ENCODE measurements around the gene GMPPA. TPM values are rescaled to one million over a fixed set of nuclear protein-coding genes. Genes with fewer than 3 reads are reported as not detected.

GMPPA gene
- total RNA-seq, 4 donors from 2014 or later = 11.3 to 26.4 (median 14.2) TPM

DNA sequence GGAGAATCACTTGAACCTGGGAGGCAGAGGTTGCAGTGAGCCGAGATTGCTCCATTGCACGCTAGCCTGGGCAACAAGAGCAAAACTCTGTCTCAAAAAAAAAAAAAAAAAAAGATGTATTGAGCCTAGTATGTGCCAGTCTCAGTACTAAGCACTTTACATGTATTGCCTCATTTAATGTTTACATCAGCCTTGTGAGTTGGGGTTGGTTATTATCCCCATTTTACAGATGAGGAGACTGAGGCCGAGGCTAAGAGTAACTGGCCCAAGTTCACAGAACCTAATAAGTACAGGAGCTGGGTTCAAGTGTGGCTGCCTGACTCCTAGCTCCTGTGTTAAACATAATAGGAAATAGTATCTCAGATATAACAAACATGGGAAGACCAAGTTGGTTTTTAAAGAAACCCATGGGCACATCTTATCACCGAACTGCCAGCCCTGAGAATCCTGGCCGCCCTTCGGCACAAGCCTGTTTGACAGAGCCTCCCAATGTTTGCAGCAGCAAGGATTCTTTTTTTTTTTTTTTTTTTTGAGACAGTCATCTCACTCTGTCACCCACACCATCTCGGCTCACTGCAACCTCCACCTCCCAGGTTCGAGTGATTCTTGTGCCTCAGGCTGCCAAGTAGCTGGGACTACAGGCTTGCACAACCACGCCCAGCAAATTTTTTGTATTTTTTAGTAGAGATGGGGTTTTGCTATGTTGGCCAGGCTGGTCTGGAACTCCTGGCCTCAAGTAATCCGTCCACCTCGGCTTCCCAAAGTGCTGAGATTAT is 24.2 kb upstream of the GMPPA start:
- no peak overlapping the region for H3K4me3 ChIP-seq
- TF ChIP-seq, protein P1, sequence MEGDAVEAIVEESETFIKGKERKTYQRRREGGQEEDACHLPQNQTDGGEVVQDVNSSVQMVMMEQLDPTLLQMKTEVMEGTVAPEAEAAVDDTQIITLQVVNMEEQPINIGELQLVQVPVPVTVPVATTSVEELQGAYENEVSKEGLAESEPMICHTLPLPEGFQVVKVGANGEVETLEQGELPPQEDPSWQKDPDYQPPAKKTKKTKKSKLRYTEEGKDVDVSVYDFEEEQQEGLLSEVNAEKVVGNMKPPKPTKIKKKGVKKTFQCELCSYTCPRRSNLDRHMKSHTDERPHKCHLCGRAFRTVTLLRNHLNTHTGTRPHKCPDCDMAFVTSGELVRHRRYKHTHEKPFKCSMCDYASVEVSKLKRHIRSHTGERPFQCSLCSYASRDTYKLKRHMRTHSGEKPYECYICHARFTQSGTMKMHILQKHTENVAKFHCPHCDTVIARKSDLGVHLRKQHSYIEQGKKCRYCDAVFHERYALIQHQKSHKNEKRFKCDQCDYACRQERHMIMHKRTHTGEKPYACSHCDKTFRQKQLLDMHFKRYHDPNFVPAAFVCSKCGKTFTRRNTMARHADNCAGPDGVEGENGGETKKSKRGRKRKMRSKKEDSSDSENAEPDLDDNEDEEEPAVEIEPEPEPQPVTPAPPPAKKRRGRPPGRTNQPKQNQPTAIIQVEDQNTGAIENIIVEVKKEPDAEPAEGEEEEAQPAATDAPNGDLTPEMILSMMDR (IDR thresholded peaks at IDR 0.05) = no peak
- TF ChIP-seq EP300 (IDR thresholded peaks at IDR 0.05) (no peak), POLR2A (IDR thresholded peaks at IDR 0.05) (no peak), POLR2AphosphoS5 (IDR thresholded peaks at IDR 0.05) (no peak)
- H3K27ac ChIP-seq = peak overlapping the region; percentile 12 to 97 (median 80)
- peaks cover 0 to 85% of the 10 kb centered on the region in 2 donors for H3K36me3 ChIP-seq
- peaks cover 0 to 65% (median 0%) of the 10 kb centered on the region in 3 donors for H3K4me1 ChIP-seq
- ATAC-seq = no peak
- 58 to 69% methylated on average over 5 to 10 of the region's 11 CpGs for WGBS, 2 donors (ENCODE audit: low coverage in 1 of 2)
- H3K27me3 ChIP-seq = no peaks in the 10 kb centered on the region
- no peaks in the 10 kb centered on the region for H3K9me3 ChIP-seq

DNA sequence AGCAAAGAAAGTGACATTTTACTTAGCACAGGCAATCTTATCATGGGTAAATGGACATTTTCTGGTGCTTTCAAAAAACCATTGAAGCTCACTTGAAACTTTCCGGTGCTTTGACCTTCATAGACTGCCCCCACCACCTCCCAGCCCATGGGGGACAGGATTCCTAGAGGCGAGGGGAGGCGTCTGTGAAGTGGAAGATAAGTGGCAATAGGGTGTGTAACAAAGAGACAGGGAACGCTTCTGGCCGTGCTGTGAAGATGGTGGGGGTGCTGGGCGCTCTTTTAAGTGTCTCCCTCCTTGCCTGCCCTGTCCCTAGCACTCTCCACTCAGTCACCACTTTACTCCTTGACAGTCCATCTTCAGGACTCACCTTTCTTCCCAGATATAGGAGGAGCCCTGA is 23.4 kb upstream of the GMPPA start:
- H3K27me3 ChIP-seq = no peaks in the 10 kb centered on the region
- peaks cover 0 to 57% (median 0%) of the 10 kb centered on the region in 3 donors for H3K4me1 ChIP-seq
- no peak for TF ChIP-seq POLR2A (IDR thresholded peaks at IDR 0.05)
- no peak for TF ChIP-seq EP300 (IDR thresholded peaks at IDR 0.05)
- TF ChIP-seq, protein P1 (IDR thresholded peaks at IDR 0.05) = no peak
- TF ChIP-seq POLR2AphosphoS5 (IDR thresholded peaks at IDR 0.05) = no peak
- H3K27ac ChIP-seq = peak overlapping the region; percentile 26 to 97 (median 74)
- WGBS, 2 donors (ENCODE audit: low coverage in 1 of 2) = 8 to 31% methylated on average over 2 to 5 of the region's 6 CpGs
- H3K36me3 ChIP-seq = peaks cover 0 to 87% of the 10 kb centered on the region in 2 donors
- no peak overlapping the region for H3K4me3 ChIP-seq
- no peak for ATAC-seq
- no peaks in the 10 kb centered on the region for H3K9me3 ChIP-seq

DNA sequence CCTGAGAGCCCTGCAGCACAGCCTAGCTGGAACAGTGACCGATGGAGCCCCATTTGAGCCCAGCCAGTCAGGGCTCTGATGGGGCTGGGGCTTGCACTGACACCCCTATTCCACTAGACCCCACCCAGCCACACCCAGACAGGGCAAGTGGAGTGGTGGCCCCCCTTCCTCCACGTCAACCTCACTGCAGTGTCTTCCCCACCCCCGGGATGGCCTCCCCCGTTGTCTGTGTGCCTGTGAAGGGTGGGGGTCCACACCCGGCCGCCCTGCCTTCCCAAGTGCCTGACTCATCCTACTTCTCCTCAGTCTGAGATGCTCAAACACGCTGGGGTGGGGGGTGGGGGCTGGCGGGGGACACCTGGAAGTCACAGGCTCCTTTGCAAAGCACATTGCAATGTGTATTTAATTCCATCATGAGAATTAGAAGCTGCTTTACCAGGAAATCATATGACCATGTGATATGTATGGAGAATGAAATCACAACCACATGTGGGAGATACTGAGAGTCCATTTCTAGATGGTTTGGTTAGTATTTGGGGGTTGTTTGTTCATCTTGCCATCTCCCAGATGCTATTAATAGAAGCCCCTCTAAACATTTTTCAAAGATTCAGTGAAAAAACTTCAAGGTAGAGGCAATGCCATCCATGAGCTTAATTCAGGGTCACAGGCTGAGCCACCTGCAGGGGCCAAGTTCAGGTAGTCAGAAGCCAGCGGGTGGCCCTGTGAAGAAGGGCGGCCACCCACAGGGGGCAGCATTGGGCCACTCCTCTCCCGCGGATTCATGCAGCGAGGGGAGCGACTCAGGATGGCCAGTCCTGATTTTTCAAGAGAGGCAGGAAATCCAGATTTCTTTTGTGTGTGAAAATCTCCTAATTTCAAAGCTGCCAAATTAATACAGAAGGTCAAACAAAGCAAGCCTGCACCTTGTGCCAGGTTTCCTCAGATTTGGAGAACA is 22.7 kb upstream of the GMPPA start:
- ATAC-seq = peak; percentile 70
- 7 to 30% methylated on average over 4 to 6 of the region's 14 CpGs for WGBS, 2 donors (ENCODE audit: low coverage in 1 of 2)
- TF ChIP-seq, protein P1 (IDR thresholded peaks at IDR 0.05) = peak in 3 of 4 experiments; percentile 86 to 91 (median 90)
- no peak for TF ChIP-seq POLR2AphosphoS5 (IDR thresholded peaks at IDR 0.05)
- Histone ChIP-seq H3K27ac (peak overlapping the region; percentile 30 to 97 (median 74)), H3K4me1 (peaks cover 0 to 52% (median 0%) of the 10 kb centered on the region in 3 donors), H3K4me3 (no peak overlapping the region), H3K27me3 (no peaks in the 10 kb centered on the region), H3K9me3 (no peaks in the 10 kb centered on the region), H3K36me3 (peaks cover 0 to 87% of the 10 kb centered on the region in 2 donors)

DNA sequence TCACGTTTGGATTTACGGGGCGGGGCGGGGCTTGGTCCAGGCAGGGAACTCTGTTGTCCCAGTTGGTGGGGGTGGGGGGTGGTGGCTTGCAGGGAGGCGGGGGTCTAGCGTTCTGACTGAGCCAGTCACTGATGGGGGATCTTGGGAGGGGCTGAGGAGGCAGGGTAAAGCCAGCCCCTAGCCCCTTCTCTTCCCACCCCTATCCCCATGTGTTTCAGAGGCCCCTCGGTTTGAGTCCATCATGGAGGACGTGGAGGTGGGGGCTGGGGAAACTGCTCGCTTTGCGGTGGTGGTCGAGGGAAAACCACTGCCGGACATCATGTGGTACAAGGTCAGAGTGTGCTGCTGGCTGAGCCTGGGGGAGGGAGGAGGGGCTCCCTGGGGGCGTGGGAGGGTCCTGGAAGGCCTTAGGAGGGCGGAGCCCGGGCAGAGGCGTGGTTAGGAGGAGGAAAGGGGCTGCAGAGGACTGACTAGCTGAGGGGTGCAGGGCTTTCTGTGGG is 22.0 kb upstream of the GMPPA start:
- Histone ChIP-seq H3K4me3 (no peak overlapping the region), H3K27me3 (no peaks in the 10 kb centered on the region), H3K36me3 (peaks cover 0 to 87% of the 10 kb centered on the region in 2 donors), H3K27ac (peak overlapping the region; percentile 30 to 97 (median 74)), H3K4me1 (peaks cover 0 to 52% (median 0%) of the 10 kb centered on the region in 3 donors), H3K9me3 (no peaks in the 10 kb centered on the region)
- WGBS, 2 donors (ENCODE audit: low coverage in 1 of 2) = 4 to 20% methylated on average over 2 to 4 of the region's 16 CpGs
- no peak for TF ChIP-seq POLR2A (IDR thresholded peaks at IDR 0.05)
- TF ChIP-seq EP300 (IDR thresholded peaks at IDR 0.05) = no peak
- TF ChIP-seq, protein P1 (IDR thresholded peaks at IDR 0.05) = no peak
- no peak for TF ChIP-seq POLR2AphosphoS5 (IDR thresholded peaks at IDR 0.05)
- peak; percentile 6 for ATAC-seq
